ENCODE results near the gene GP1BB. TPM values are rescaled to one million over a fixed set of nuclear protein-coding genes. Genes with fewer than 3 reads are reported as not detected.
"Not testable (repeated sequence)": the region's sequence is repeated elsewhere in the genome, so short reads cannot be mapped to it uniquely, and the experiment has no call there.

Gene GP1BB
- total RNA-seq, 1 donor from 2014 or later: not detected

- H3K4me3 Mint-ChIP-seq (ENCODE audit: low read depth): no peak overlapping the region
- H3K27ac Mint-ChIP-seq: no peak overlapping the region
- H3K4me1 Mint-ChIP-seq (ENCODE audit: low read depth): peaks cover 2% of the 10 kb centered on the region
- intact Hi-C loops (cut with micrococcal nuclease): loop anchor here (5.0 kb wide), 1 partner anchor 47 kb away; no protein-coding TSS in a partner anchor
- DNase-seq (ENCODE audit: low spot score): no peak
- no peaks in the 10 kb centered on the region for H3K9me3 Mint-ChIP-seq
- H3K27me3 Mint-ChIP-seq (ENCODE audit: low read depth): peaks cover 48% of the 10 kb centered on the region
- H3K36me3 Mint-ChIP-seq (ENCODE audit: low read depth): no peaks in the 10 kb centered on the region
Measured at GRCh38 chr22:19720150-19720827, 3.0 kb upstream of the GP1BB start.

GRCh38 chr22:19720999-19721329 is 2.4 kb upstream of the GP1BB start:
- peaks cover 2% of the 10 kb centered on the region for H3K4me1 Mint-ChIP-seq (ENCODE audit: low read depth)
- H3K4me3 Mint-ChIP-seq (ENCODE audit: low read depth): no peak overlapping the region
- no peaks in the 10 kb centered on the region for H3K9me3 Mint-ChIP-seq
- DNase-seq (ENCODE audit: low spot score): no peak
- H3K27me3 Mint-ChIP-seq (ENCODE audit: low read depth): peaks cover 49% of the 10 kb centered on the region
- H3K27ac Mint-ChIP-seq: no peak overlapping the region
- intact Hi-C loops (cut with micrococcal nuclease): loop anchor here (5.0 kb wide), 1 partner anchor 46 kb away; no protein-coding TSS in a partner anchor
- no peaks in the 10 kb centered on the region for H3K36me3 Mint-ChIP-seq (ENCODE audit: low read depth)

GRCh38 chr22:19721330-19722177 is 1.8 kb upstream of the GP1BB start:
- DNase-seq (ENCODE audit: low spot score): no peak
- no peak overlapping the region for H3K4me3 Mint-ChIP-seq (ENCODE audit: low read depth)
- peaks cover 2% of the 10 kb centered on the region for H3K4me1 Mint-ChIP-seq (ENCODE audit: low read depth)
- intact Hi-C loops (cut with micrococcal nuclease): loop anchor here (5.0 kb wide), 1 partner anchor 46 kb away; no protein-coding TSS in a partner anchor
- peaks cover 47% of the 10 kb centered on the region for H3K27me3 Mint-ChIP-seq (ENCODE audit: low read depth)
- H3K36me3 Mint-ChIP-seq (ENCODE audit: low read depth): no peaks in the 10 kb centered on the region
- no peaks in the 10 kb centered on the region for H3K9me3 Mint-ChIP-seq
- no peak overlapping the region for H3K27ac Mint-ChIP-seq

- DNase-seq (ENCODE audit: low spot score): no peak
- no peaks in the 10 kb centered on the region for H3K36me3 Mint-ChIP-seq (ENCODE audit: low read depth)
Measured at GRCh38 chr22:19722178-19722981, 959 bp upstream of the GP1BB start.

GRCh38 chr22:19722982-19723231 is 432 bp upstream of the GP1BB start:
- intact Hi-C loops (cut with micrococcal nuclease): loop anchor here (5.0 kb wide), 1 partner anchor 44 kb away; no protein-coding TSS in a partner anchor
- H3K27ac Mint-ChIP-seq: no peak overlapping the region
- peaks cover 48% of the 10 kb centered on the region for H3K27me3 Mint-ChIP-seq (ENCODE audit: low read depth)
- H3K9me3 Mint-ChIP-seq: no peaks in the 10 kb centered on the region
- DNase-seq (ENCODE audit: low spot score): no peak
- no peaks in the 10 kb centered on the region for H3K36me3 Mint-ChIP-seq (ENCODE audit: low read depth)
- H3K4me3 Mint-ChIP-seq (ENCODE audit: low read depth): no peak overlapping the region
- no peaks in the 10 kb centered on the region for H3K4me1 Mint-ChIP-seq (ENCODE audit: low read depth)

More at GRCh38 chr22:19722178-19722981, 959 bp upstream of the GP1BB start:
- intact Hi-C loops (cut with micrococcal nuclease): loop anchor here (5.0 kb wide), 1 partner anchor 45 kb away; no protein-coding TSS in a partner anchor
- Mint-ChIP-seq H3K27ac (no peak overlapping the region), H3K27me3 (ENCODE audit: low read depth) (peaks cover 47% of the 10 kb centered on the region), H3K4me1 (ENCODE audit: low read depth) (peaks cover 2% of the 10 kb centered on the region), H3K4me3 (ENCODE audit: low read depth) (no peak overlapping the region), H3K9me3 (no peaks in the 10 kb centered on the region)

GRCh38 chr22:19723983-19724827 is 866 bp downstream of the GP1BB start:
- H3K36me3 Mint-ChIP-seq (ENCODE audit: low read depth): no peaks in the 10 kb centered on the region
- H3K27ac Mint-ChIP-seq: no peak overlapping the region
- H3K4me1 Mint-ChIP-seq (ENCODE audit: low read depth): no peaks in the 10 kb centered on the region
- no peaks in the 10 kb centered on the region for H3K9me3 Mint-ChIP-seq
- H3K4me3 Mint-ChIP-seq (ENCODE audit: low read depth): no peak overlapping the region
- intact Hi-C loops (cut with micrococcal nuclease): loop anchor here (5.0 kb wide), 1 partner anchor 43 kb away; no protein-coding TSS in a partner anchor
- H3K27me3 Mint-ChIP-seq (ENCODE audit: low read depth): peaks cover 48% of the 10 kb centered on the region
- DNase-seq (ENCODE audit: low spot score): peak; percentile 19

GRCh38 chr22:19724927-19725661 is 1.8 kb downstream of the GP1BB start:
- H3K4me3 Mint-ChIP-seq (ENCODE audit: low read depth): no peak overlapping the region
- no peaks in the 10 kb centered on the region for H3K4me1 Mint-ChIP-seq (ENCODE audit: low read depth)
- intact Hi-C loops (cut with micrococcal nuclease): loop anchor here (5.0 kb wide), 1 partner anchor 42 kb away; no protein-coding TSS in a partner anchor
- H3K36me3 Mint-ChIP-seq (ENCODE audit: low read depth): no peaks in the 10 kb centered on the region
- no peaks in the 10 kb centered on the region for H3K9me3 Mint-ChIP-seq
- no peak overlapping the region for H3K27ac Mint-ChIP-seq
- peaks cover 40% of the 10 kb centered on the region for H3K27me3 Mint-ChIP-seq (ENCODE audit: low read depth)
- DNase-seq (ENCODE audit: low spot score): no peak

- H3K36me3 Mint-ChIP-seq (ENCODE audit: low read depth); H3K9me3 Mint-ChIP-seq; H3K4me3 Mint-ChIP-seq (ENCODE audit: low read depth); H3K4me1 Mint-ChIP-seq (ENCODE audit: low read depth); DNase-seq (ENCODE audit: low spot score); H3K27ac Mint-ChIP-seq; intact Hi-C loops (cut with micrococcal nuclease): not testable (repeated sequence)
- peaks cover 30% of the 10 kb centered on the region for H3K27me3 Mint-ChIP-seq (ENCODE audit: low read depth)
Measured at GRCh38 chr22:19726064-19726788, 2.9 kb downstream of the GP1BB start.

GRCh38 chr22:19727310-19728150 is 4.2 kb downstream of the GP1BB start:
- peaks cover 24% of the 10 kb centered on the region for H3K27me3 Mint-ChIP-seq (ENCODE audit: low read depth)
- H3K36me3 Mint-ChIP-seq (ENCODE audit: low read depth): no peaks in the 10 kb centered on the region
- DNase-seq (ENCODE audit: low spot score): no peak
- no peaks in the 10 kb centered on the region for H3K4me1 Mint-ChIP-seq (ENCODE audit: low read depth)
- no peak overlapping the region for H3K27ac Mint-ChIP-seq
- H3K4me3 Mint-ChIP-seq (ENCODE audit: low read depth): no peak overlapping the region
- no peaks in the 10 kb centered on the region for H3K9me3 Mint-ChIP-seq
- intact Hi-C loops (cut with micrococcal nuclease): no loop called here

- Mint-ChIP-seq H3K27ac (no peak overlapping the region), H3K4me3 (ENCODE audit: low read depth) (no peak overlapping the region), H3K4me1 (ENCODE audit: low read depth) (no peaks in the 10 kb centered on the region), H3K36me3 (ENCODE audit: low read depth) (no peaks in the 10 kb centered on the region), H3K27me3 (ENCODE audit: low read depth) (peaks cover 18% of the 10 kb centered on the region), H3K9me3 (no peaks in the 10 kb centered on the region)
- DNase-seq (ENCODE audit: low spot score): no peak
- intact Hi-C loops (cut with micrococcal nuclease): no loop called here
Measured at GRCh38 chr22:19728271-19728670, 4.9 kb downstream of the GP1BB start.
